IMR-90 (cell line): Measurements from ENCODE around the gene TSKU. TPM values are rescaled to one million over a fixed set of nuclear protein-coding genes. Genes with fewer than 3 reads are reported as not detected.

ENCODE experiments used
- ATAC-seq: fragments of 200-7000 bp; cut with Tn5 transposase; 2 replicates; pipeline ENCODE4 v1.9.1; 2020; ENCODE audit warnings: low read depth, mild to moderate bottlenecking, moderate library complexity
- BruUV-seq: library from RNA; stranded (reverse); fragments of 400-500 nt; replicated peaks from 2 replicates; lab custom pipeline; 2021; lab: Mats Ljungman, UMichigan
- CTCF ChIA-PET: fragments of 300-600 bp; formaldehyde crosslinking; extraction: SDS; loops from one replicate; lab custom pipeline; 2021; ENCODE audit warnings: antibody characterized with exemption; lab: Yijun Ruan, JAX
- POLR2A ChIA-PET: fragments of 300-600 bp; sonication (Branson Sonifier 250); formaldehyde crosslinking; loops from one replicate; lab custom pipeline; 2022; ENCODE audit warnings: antibody characterized with exemption; ENCODE audit not compliant: unreplicated experiment; lab: Charles Lee
- DNase-seq: peaks from one replicate; pipeline ENCODE4 v3.0.0; 2013
- H2AFZ ChIP-seq: replicated peaks from 2 replicates; pipeline ENCODE3; 2013; ENCODE audit warnings: low read length, mild to moderate bottlenecking; ENCODE audit not compliant: poor library complexity
- H2AK5ac ChIP-seq: 2 replicates; pipeline ENCODE4 v1.6.1; 2013; ENCODE audit warnings: low read depth, low read length, inconsistent platforms
- H2AK9ac ChIP-seq: replicated peaks from 2 replicates; pipeline ENCODE3; 2013; ENCODE audit warnings: mild to moderate bottlenecking, low read depth, low read length, moderate library complexity; ENCODE audit not compliant: poor library complexity
- H2BK120ac ChIP-seq: 2 replicates; pipeline ENCODE4 v1.6.1; 2013; ENCODE audit warnings: low read depth, low read length, inconsistent platforms
- H2BK15ac ChIP-seq: 3 replicates; pipeline ENCODE4 v1.6.1; 2013; ENCODE audit warnings: low read depth, low read length, inconsistent platforms
- H2BK20ac ChIP-seq: 2 replicates; pipeline ENCODE4 v1.6.1; 2013; ENCODE audit warnings: low read depth, mild to moderate bottlenecking, inconsistent platforms, low read length, moderate library complexity
- H2BK5ac ChIP-seq: 2 replicates; pipeline ENCODE4 v1.6.1; 2013; ENCODE audit warnings: mild to moderate bottlenecking, low read depth, low read length, inconsistent platforms; ENCODE audit not compliant: poor library complexity, severe bottlenecking
- H3K14ac ChIP-seq: replicated peaks from 2 replicates; pipeline ENCODE4 v1.6.1; 2013; ENCODE audit warnings: low read depth, low read length, inconsistent platforms
- H3K18ac ChIP-seq: 2 replicates; pipeline ENCODE4 v1.6.1; 2013; ENCODE audit warnings: low read depth, low read length, control low read depth
- H3K23ac ChIP-seq: 2 replicates; pipeline ENCODE4 v1.6.1; 2013; ENCODE audit warnings: low read depth, low read length, inconsistent platforms
- H3K27ac ChIP-seq: 2 replicates; pipeline ENCODE4 v1.5.1; 2013; ENCODE audit warnings: mild to moderate bottlenecking, control low read depth, low read length; ENCODE audit not compliant: insufficient read depth
- H3K27me3 ChIP-seq: 2 replicates; pipeline ENCODE4 v1.6.1; 2013; ENCODE audit warnings: low read length; ENCODE audit not compliant: control insufficient read depth, insufficient read depth
- H3K36me3 ChIP-seq: 2 replicates; pipeline ENCODE4 v1.6.1; 2013; ENCODE audit warnings: low read length, mixed read lengths; ENCODE audit not compliant: control insufficient read depth, insufficient read depth
- H3K4ac ChIP-seq: 2 replicates; pipeline ENCODE4 v1.6.1; 2013; ENCODE audit warnings: low read depth, low read length, inconsistent platforms
- H3K4me1 ChIP-seq: 2 replicates; pipeline ENCODE4 v1.6.1; 2013; ENCODE audit warnings: low read length, mixed read lengths; ENCODE audit not compliant: control insufficient read depth, insufficient read depth
- H3K4me2 ChIP-seq: 2 replicates; pipeline ENCODE4 v1.6.1; 2013; ENCODE audit warnings: low read depth, mild to moderate bottlenecking, control low read depth, low read length, moderate library complexity
- H3K4me3 ChIP-seq: 2 replicates; pipeline ENCODE4 v1.5.1; 2013; ENCODE audit warnings: low read depth, mild to moderate bottlenecking, control low read depth, low read length, moderate library complexity; ENCODE audit not compliant: insufficient read depth
- H3K56ac ChIP-seq: 2 replicates; pipeline ENCODE4 v1.6.1; 2013; ENCODE audit warnings: low read length, inconsistent platforms; ENCODE audit not compliant: insufficient read depth; ENCODE audit errors: extremely low read depth
- H3K79me1 ChIP-seq, 2 experiments: 2 replicates each; pipeline ENCODE4 v1.6.1; 2013; ENCODE audit warnings: low read length in 2 of 2, inconsistent platforms in 1 of 2, low read depth in 1 of 2
- H3K9ac ChIP-seq: 2 replicates; pipeline ENCODE4 v1.6.1; 2013; ENCODE audit warnings: low read depth, low read length, control low read depth
- H3K9me1 ChIP-seq: 2 replicates; pipeline ENCODE4 v1.6.1; 2013; ENCODE audit warnings: low read length, inconsistent platforms; ENCODE audit not compliant: insufficient read depth
- H3K9me3 ChIP-seq: 2 replicates; pipeline ENCODE4 v1.6.1; 2013; ENCODE audit warnings: low read length; ENCODE audit not compliant: control insufficient read depth, insufficient read depth
- H4K20me1 ChIP-seq: 2 replicates; pipeline ENCODE4 v1.6.1; 2013; ENCODE audit warnings: low read length, inconsistent platforms; ENCODE audit not compliant: insufficient read depth
- H4K5ac ChIP-seq: 2 replicates; pipeline ENCODE4 v1.6.1; 2013; ENCODE audit warnings: mild to moderate bottlenecking, low read depth, low read length, control low read depth
- H4K8ac ChIP-seq, 2 experiments: 2 replicates each; pipeline ENCODE4 v1.6.1; 2013; ENCODE audit warnings: low read depth in 2 of 2, low read length in 2 of 2, control low read depth in 1 of 2, inconsistent platforms in 1 of 2
- H4K91ac ChIP-seq: 2 replicates; pipeline ENCODE4 v1.6.1; 2013; ENCODE audit warnings: low read depth, low read length, inconsistent platforms; ENCODE audit not compliant: insufficient read depth
- BHLHE40 ChIP-seq: fragments of 150-350 bp; IDR thresholded peaks from 2 replicates; pipeline ENCODE4 v1.6.1; 2016; ENCODE audit warnings: mild to moderate bottlenecking, low read depth, low read length
- CEBPB ChIP-seq: IDR thresholded peaks from 2 replicates; pipeline ENCODE4 v1.6.1; 2012; ENCODE audit warnings: low read depth, low read length, improper control_type of control experiment
- CHD1 ChIP-seq: IDR thresholded peaks from 2 replicates; pipeline ENCODE4 v1.6.1; 2012; ENCODE audit warnings: low read depth, low read length, improper control_type of control experiment
- FOS ChIP-seq: fragments of 150-350 bp; IDR thresholded peaks from 2 replicates; pipeline ENCODE4 v1.6.1; 2016; ENCODE audit warnings: low read depth, low read length
- MXI1 ChIP-seq: IDR thresholded peaks from 2 replicates; pipeline ENCODE4 v1.6.1; 2012; ENCODE audit warnings: low read depth, mild to moderate bottlenecking, low read length, moderate library complexity, borderline replicate concordance
- RAD21 ChIP-seq: IDR thresholded peaks from 2 replicates; pipeline ENCODE4 v1.6.1; 2012; ENCODE audit warnings: low read length, improper control_type of control experiment
- RCOR1 ChIP-seq: IDR thresholded peaks from 2 replicates; pipeline ENCODE4 v1.6.1; 2012; ENCODE audit warnings: mild to moderate bottlenecking, low read length, improper control_type of control experiment; ENCODE audit not compliant: insufficient replicate concordance
- SMC3 ChIP-seq: fragments of 150-350 bp; IDR thresholded peaks from 2 replicates; pipeline ENCODE4 v1.6.1; 2016; ENCODE audit warnings: low read depth, mild to moderate bottlenecking, antibody characterized with exemption, low read length, moderate library complexity
- USF2 ChIP-seq: fragments of 150-350 bp; IDR thresholded peaks from 2 replicates; pipeline ENCODE4 v1.6.1; 2017; ENCODE audit warnings: mild to moderate bottlenecking, antibody characterized with exemption, low read length, low read depth
- WGBS, 2 experiments: methylation state at CpG; one replicate each; pipeline versions ENCODE4 v1.1.5 to v1.1.7; 2013; ENCODE audit warnings: missing lambda C conversion rate in 2 of 2; ENCODE audit not compliant: insufficient read length in 1 of 2; ENCODE audit errors: extremely low coverage in 2 of 2; 5-methylcytosine and 5-hydroxymethylcytosine counted together
- dilution Hi-C: fragments of 300-500 bp; cut with HindIII; formaldehyde crosslinking; loops from one replicate; pipeline ENCODE4 v1.14.3; 2018; ENCODE audit warnings: low sequenced_read_pairs; ENCODE audit not compliant: unreplicated experiment
- in situ Hi-C: fragments of 300-500 bp; cut with MboI; formaldehyde crosslinking; loops from 3 replicates; pipeline ENCODE4 v1.14.3; 2019; ENCODE audit warnings: low sequenced_read_pairs, inconsistent platforms, mixed read lengths
- intact Hi-C: fragments of 100-400 bp; cut with micrococcal nuclease; formaldehyde crosslinking; loops from 2 replicates; pipeline ENCODE4 v1.10.0; 2022
- polyA plus RNA-seq, 3 experiments: library from polyadenylated mRNA; depleted of rRNA; stranded (reverse); fragments of >200 nt; gene quantifications; 2 replicates each; pipeline ENCODE4 v1.2.3, GENCODE V29; 2012; ENCODE audit warnings: low replicate concordance in 1 of 3
- total RNA-seq: library from RNA; depleted of rRNA; stranded (reverse); fragments of >200 nt; gene quantifications from 2 replicates; pipeline ENCODE4 v1.2.3, GENCODE V29; 2012

TSKU gene
- total and polyA plus RNA-seq, 2 of the 4 experiments (the other 2 are of a cell fraction), result 6.8 to 26.6 TPM

GRCh38 chr11:76758311-76758710 is 24.8 kb upstream of the TSKU start:
- H3K27me3 ChIP-seq, result peaks cover 17% of the 10 kb centered on the region
- no peak overlapping the region for H3K14ac ChIP-seq
- no peak overlapping the region for H3K4me3 ChIP-seq
- H2BK20ac ChIP-seq, result no peak overlapping the region
- no peak overlapping the region for H4K91ac ChIP-seq
- H3K9me3 ChIP-seq, result no peaks in the 10 kb centered on the region
- no peak overlapping the region for H3K4me2 ChIP-seq
- 85% methylated on average over 4 of the region's 9 CpGs; no CpG with 5 or more reads in 1 of the 2 experiments for WGBS, 2 experiments
- H3K9ac ChIP-seq, result no peak overlapping the region
- H2BK120ac ChIP-seq, result no peak overlapping the region
- dilution Hi-C loops (no loop called here), intact Hi-C loops (no loop called here), in situ Hi-C loops (no loop called here)
- H3K4ac ChIP-seq, result no peak overlapping the region
- H3K27ac ChIP-seq, result no peak overlapping the region
- H2BK5ac ChIP-seq, result no peak overlapping the region
- no peak overlapping the region for H2AK9ac ChIP-seq
- no TSS peak for BruUV-seq
- ATAC-seq, result no peak
- peaks cover 4% of the 10 kb centered on the region for H3K4me1 ChIP-seq
- CTCF ChIA-PET, result no interaction called here
- H3K18ac ChIP-seq, result no peak overlapping the region
- no peaks in the 10 kb centered on the region for H3K79me1 ChIP-seq
- no peak overlapping the region for H3K23ac ChIP-seq
- no peak for TF ChIP-seq USF2
- TF ChIP-seq SMC3, result no peak
- TF ChIP-seq FOS, result no peak
- TF ChIP-seq RAD21, result no peak
- no peak for TF ChIP-seq RCOR1
- TF ChIP-seq CEBPB, result no peak
- TF ChIP-seq BHLHE40, result no peak
- no peak for TF ChIP-seq MXI1
- TF ChIP-seq CHD1, result no peak
- no peak overlapping the region for H4K5ac ChIP-seq
- POLR2A ChIA-PET, result no interaction called here
- H2BK15ac ChIP-seq, result no peak overlapping the region
- H4K8ac ChIP-seq, result no peak overlapping the region
- no peak for DNase-seq
- H4K20me1 ChIP-seq, result no peaks in the 10 kb centered on the region
- no peak overlapping the region for H2AFZ ChIP-seq
- no peaks in the 10 kb centered on the region for H3K36me3 ChIP-seq
- no peak overlapping the region for H2AK5ac ChIP-seq
- peaks cover 6% of the 10 kb centered on the region; the same call in 1 of the 2 replicates for H3K9me1 ChIP-seq
- no peak overlapping the region for H3K56ac ChIP-seq
